ENCODE data around the gene ZNF135.

Gene ZNF135

GRCh38 chr19:58046856-58047255 is 12.2 kb upstream of the ZNF135 start:
- no peak for DNase-seq (ENCODE audit: low spot score)

- no peak for DNase-seq (ENCODE audit: low spot score)
These were observed 11.4 kb upstream of the ZNF135 start for GRCh38 chr19:58047672-58048071.

- no peak for DNase-seq (ENCODE audit: low spot score)
These were observed 6.8 kb upstream of the ZNF135 start for GRCh38 chr19:58052256-58052655.

- no peak for DNase-seq (ENCODE audit: low spot score)
These were observed 5.5 kb upstream of the ZNF135 start for GRCh38 chr19:58053480-58054156.

GRCh38 chr19:58054901-58055874 is 3.9 kb upstream of the ZNF135 start:
- DNase-seq (ENCODE audit: low spot score) = peak; percentile 75

GRCh38 chr19:58056261-58056660 is 2.8 kb upstream of the ZNF135 start:
- no peak for DNase-seq (ENCODE audit: low spot score)

- no peak for DNase-seq (ENCODE audit: low spot score)
These were observed 2.2 kb upstream of the ZNF135 start for GRCh38 chr19:58056861-58057260.

GRCh38 chr19:58058467-58058866 is 615 bp upstream of the ZNF135 start:
- no peak for DNase-seq (ENCODE audit: low spot score)

GRCh38 chr19:58059671-58060078 is 593 bp downstream of the ZNF135 start:
- no peak for DNase-seq (ENCODE audit: low spot score)

GRCh38 chr19:58060231-58060630 is 1.1 kb downstream of the ZNF135 start:
- no peak for DNase-seq (ENCODE audit: low spot score)

GRCh38 chr19:58063712-58064111 is 4.6 kb downstream of the ZNF135 start:
- no peak for DNase-seq (ENCODE audit: low spot score)

GRCh38 chr19:58067240-58067912 is 8.3 kb downstream of the ZNF135 start:
- no peak for DNase-seq (ENCODE audit: low spot score)

GRCh38 chr19:58079792-58080191 is 20.7 kb downstream of the ZNF135 start:
- no peak for DNase-seq (ENCODE audit: low spot score)

- no peak for DNase-seq (ENCODE audit: low spot score)
These were observed 23.9 kb downstream of the ZNF135 start for GRCh38 chr19:58083021-58083420.

GRCh38 chr19:58084596-58085347 is 25.7 kb downstream of the ZNF135 start:
- DNase-seq (ENCODE audit: low spot score) = no peak

- no peak for DNase-seq (ENCODE audit: low spot score)
These were observed 26.3 kb downstream of the ZNF135 start for GRCh38 chr19:58085348-58085875.

GRCh38 chr19:58086825-58087710 is 28.0 kb downstream of the ZNF135 start:
- no peak for DNase-seq (ENCODE audit: low spot score)

GRCh38 chr19:58088521-58089052 is 29.5 kb downstream of the ZNF135 start:
- DNase-seq (ENCODE audit: low spot score) = no peak

GRCh38 chr19:58089846-58090245 is 30.8 kb downstream of the ZNF135 start:
- DNase-seq (ENCODE audit: low spot score) = no peak

GRCh38 chr19:58091251-58091995 is 32.3 kb downstream of the ZNF135 start:
- no peak for DNase-seq (ENCODE audit: low spot score)
